Ishikawa (cell line): Measurements from ENCODE around the gene PRDM11.

ENCODE experiments used
- CEBPB ChIP-seq: IDR thresholded peaks from 2 replicates; pipeline ENCODE4 v1.6.1; 2012
- CREB1 ChIP-seq: IDR thresholded peaks from 2 replicates; pipeline ENCODE4 v1.6.1; 2012; ENCODE audit warnings: low read depth
- EP300 ChIP-seq: IDR thresholded peaks from 2 replicates; pipeline ENCODE4 v1.6.1; 2012; ENCODE audit warnings: borderline replicate concordance
- FOXM1 ChIP-seq: IDR thresholded peaks from 2 replicates; pipeline ENCODE4 v1.6.1; 2012; ENCODE audit warnings: low read depth, borderline replicate concordance
- NFIC ChIP-seq: IDR thresholded peaks from 2 replicates; pipeline ENCODE4 v1.6.1; 2012
- RAD21 ChIP-seq: IDR thresholded peaks from 2 replicates; pipeline ENCODE4 v1.6.1; 2012; ENCODE audit warnings: low read depth
- TAF1 ChIP-seq: IDR thresholded peaks from 2 replicates; pipeline ENCODE4 v1.6.1; 2012; ENCODE audit warnings: low read depth, mild to moderate bottlenecking
- TCF12 ChIP-seq: IDR thresholded peaks from 2 replicates; pipeline ENCODE4 v1.6.1; 2012; ENCODE audit warnings: low read depth
- YY1 ChIP-seq: IDR thresholded peaks from 2 replicates; pipeline ENCODE4 v1.6.1; 2012; ENCODE audit warnings: low read depth
- TF ChIP-seq, protein P1 (sequence below): IDR thresholded peaks from 2 replicates; pipeline ENCODE4 v1.6.1; 2012; ENCODE audit warnings: low read depth, mild to moderate bottlenecking
- TF ChIP-seq, protein P2 (sequence below): IDR thresholded peaks from 2 replicates; pipeline ENCODE4 v1.6.1; 2012
- TF ChIP-seq, protein P3 (sequence below): IDR thresholded peaks from 2 replicates; pipeline ENCODE4 v1.6.1; 2012

DNA sequence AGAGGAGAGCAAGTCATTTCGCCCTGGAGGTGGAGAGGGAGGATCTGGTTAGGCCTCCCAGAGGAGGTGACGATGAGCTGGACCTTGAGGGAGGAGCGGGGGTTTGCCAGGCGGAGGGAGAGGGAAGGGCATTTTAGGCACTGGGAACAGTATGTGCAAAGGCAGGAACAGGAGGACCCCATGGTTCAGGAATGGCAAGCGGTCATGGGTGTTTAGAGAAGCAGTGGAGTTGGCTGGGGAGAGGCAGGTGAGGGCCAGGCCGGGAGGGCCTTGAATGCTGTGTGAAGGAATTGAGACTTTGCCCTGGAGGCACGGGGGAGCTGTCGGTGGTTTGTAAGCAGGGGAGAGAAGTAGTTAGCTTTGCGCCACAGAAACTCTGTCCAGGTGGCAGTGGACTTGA, 10.3 kb downstream of the PRDM11 start:
- no peak for TF ChIP-seq NFIC
- no peak for TF ChIP-seq RAD21
- TF ChIP-seq TCF12 = no peak
- TF ChIP-seq, protein P1, sequence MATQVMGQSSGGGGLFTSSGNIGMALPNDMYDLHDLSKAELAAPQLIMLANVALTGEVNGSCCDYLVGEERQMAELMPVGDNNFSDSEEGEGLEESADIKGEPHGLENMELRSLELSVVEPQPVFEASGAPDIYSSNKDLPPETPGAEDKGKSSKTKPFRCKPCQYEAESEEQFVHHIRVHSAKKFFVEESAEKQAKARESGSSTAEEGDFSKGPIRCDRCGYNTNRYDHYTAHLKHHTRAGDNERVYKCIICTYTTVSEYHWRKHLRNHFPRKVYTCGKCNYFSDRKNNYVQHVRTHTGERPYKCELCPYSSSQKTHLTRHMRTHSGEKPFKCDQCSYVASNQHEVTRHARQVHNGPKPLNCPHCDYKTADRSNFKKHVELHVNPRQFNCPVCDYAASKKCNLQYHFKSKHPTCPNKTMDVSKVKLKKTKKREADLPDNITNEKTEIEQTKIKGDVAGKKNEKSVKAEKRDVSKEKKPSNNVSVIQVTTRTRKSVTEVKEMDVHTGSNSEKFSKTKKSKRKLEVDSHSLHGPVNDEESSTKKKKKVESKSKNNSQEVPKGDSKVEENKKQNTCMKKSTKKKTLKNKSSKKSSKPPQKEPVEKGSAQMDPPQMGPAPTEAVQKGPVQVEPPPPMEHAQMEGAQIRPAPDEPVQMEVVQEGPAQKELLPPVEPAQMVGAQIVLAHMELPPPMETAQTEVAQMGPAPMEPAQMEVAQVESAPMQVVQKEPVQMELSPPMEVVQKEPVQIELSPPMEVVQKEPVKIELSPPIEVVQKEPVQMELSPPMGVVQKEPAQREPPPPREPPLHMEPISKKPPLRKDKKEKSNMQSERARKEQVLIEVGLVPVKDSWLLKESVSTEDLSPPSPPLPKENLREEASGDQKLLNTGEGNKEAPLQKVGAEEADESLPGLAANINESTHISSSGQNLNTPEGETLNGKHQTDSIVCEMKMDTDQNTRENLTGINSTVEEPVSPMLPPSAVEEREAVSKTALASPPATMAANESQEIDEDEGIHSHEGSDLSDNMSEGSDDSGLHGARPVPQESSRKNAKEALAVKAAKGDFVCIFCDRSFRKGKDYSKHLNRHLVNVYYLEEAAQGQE = no peak
- no peak for TF ChIP-seq EP300
- no peak for TF ChIP-seq YY1
- TF ChIP-seq, protein P2, sequence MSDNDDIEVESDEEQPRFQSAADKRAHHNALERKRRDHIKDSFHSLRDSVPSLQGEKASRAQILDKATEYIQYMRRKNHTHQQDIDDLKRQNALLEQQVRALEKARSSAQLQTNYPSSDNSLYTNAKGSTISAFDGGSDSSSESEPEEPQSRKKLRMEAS = no peak
- no peak for TF ChIP-seq TAF1
- no peak for TF ChIP-seq FOXM1
- TF ChIP-seq, protein P3, sequence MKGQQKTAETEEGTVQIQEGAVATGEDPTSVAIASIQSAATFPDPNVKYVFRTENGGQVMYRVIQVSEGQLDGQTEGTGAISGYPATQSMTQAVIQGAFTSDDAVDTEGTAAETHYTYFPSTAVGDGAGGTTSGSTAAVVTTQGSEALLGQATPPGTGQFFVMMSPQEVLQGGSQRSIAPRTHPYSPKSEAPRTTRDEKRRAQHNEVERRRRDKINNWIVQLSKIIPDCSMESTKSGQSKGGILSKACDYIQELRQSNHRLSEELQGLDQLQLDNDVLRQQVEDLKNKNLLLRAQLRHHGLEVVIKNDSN = no peak
- TF ChIP-seq CEBPB = no peak
- no peak for TF ChIP-seq CREB1
